Measurements from ENCODE around the gene NT5DC2. TPM values are rescaled to one million over a fixed set of nuclear protein-coding genes. Genes with fewer than 3 reads are reported as not detected.

The NT5DC2 gene
- total and polyA plus RNA-seq, 2 donors (not counting 1 experiment from before 2014, with no cell fraction given): 20.3 to 61.5 TPM

DNA sequence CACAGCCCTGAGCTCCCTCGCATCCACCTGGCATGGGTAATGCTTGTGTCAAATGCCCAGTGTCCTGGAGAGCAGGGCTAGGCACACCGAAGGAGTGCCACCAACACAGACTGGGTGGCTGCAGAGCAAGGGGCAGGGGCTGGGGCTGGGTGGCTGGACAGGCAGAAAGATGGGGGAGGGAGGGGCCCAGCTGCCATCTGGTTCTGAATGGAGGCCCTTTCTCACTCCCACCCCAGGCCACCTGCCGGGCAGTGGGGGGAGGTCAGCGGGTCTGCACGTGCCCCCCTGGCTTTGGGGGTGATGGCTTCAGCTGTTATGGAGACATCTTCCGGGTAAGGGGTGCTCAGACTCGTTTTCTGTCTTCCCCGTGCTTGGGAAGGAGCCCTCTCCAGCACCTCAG lies 21.6 kb downstream of the NT5DC2 start:
- H3K27me3 ChIP-seq (ENCODE audit: control insufficient read depth, insufficient read depth, low read length): peaks cover 8% of the 10 kb centered on the region
- no peak for DNase-seq (ENCODE audit: low read depth in 2 of 2)
- H2AFZ ChIP-seq (ENCODE audit: low read length): no peak overlapping the region
- no peaks in the 10 kb centered on the region for H3K4me1 ChIP-seq (ENCODE audit: control insufficient read depth, extremely low read depth, insufficient read depth, low read length)
- H3K4me3 ChIP-seq (replicated peaks in 1 of 4; ENCODE audit: control extremely low read depth in 1 of 4, insufficient read depth in 1 of 4, low read depth in 3 of 4, low read length in 4 of 4): no peak overlapping the region
- no peaks in the 10 kb centered on the region for H3K9me3 ChIP-seq (ENCODE audit: control insufficient read depth, insufficient read depth, low read depth, low read length)
- H4K20me1 ChIP-seq (ENCODE audit: control insufficient read depth, extremely low read depth, insufficient read depth, low read length): no peaks in the 10 kb centered on the region
- no peak overlapping the region for H3K9ac ChIP-seq (ENCODE audit: insufficient read depth, low read length)
- H3K79me2 ChIP-seq (ENCODE audit: control insufficient read depth, insufficient read depth, low read length): no peaks in the 10 kb centered on the region
- no peaks in the 10 kb centered on the region for H3K36me3 ChIP-seq (ENCODE audit: control insufficient read depth, insufficient read depth, low read length)
- H3K27ac ChIP-seq (ENCODE audit: insufficient read depth, low read length): no peak overlapping the region
- TF ChIP-seq EZH2 (IDR thresholded peaks at IDR 0.05; ENCODE audit: low read length, missing control alignments) (no peak), CTCF (conservative IDR thresholded peaks at IDR 0.05 in 1 of 2, IDR thresholded peaks at IDR 0.05 in 1 of 2; ENCODE audit: low read depth in 1 of 2, low read length in 2 of 2) (no peak)
- no peak overlapping the region for H3K4me2 ChIP-seq (ENCODE audit: extremely low read depth, insufficient read depth, low read length)

- H3K27me3 ChIP-seq (ENCODE audit: control insufficient read depth, insufficient read depth, low read length): peaks cover 8% of the 10 kb centered on the region
- no peak overlapping the region for H3K4me2 ChIP-seq (ENCODE audit: extremely low read depth, insufficient read depth, low read length)
- H3K4me3 ChIP-seq (replicated peaks in 1 of 4; ENCODE audit: control extremely low read depth in 1 of 4, insufficient read depth in 1 of 4, low read depth in 3 of 4, low read length in 4 of 4): no peak overlapping the region
- no peaks in the 10 kb centered on the region for H3K79me2 ChIP-seq (ENCODE audit: control insufficient read depth, insufficient read depth, low read length)
- H3K9me3 ChIP-seq (ENCODE audit: control insufficient read depth, insufficient read depth, low read depth, low read length): no peaks in the 10 kb centered on the region
- no peak overlapping the region for H3K27ac ChIP-seq (ENCODE audit: insufficient read depth, low read length)
- H4K20me1 ChIP-seq (ENCODE audit: control insufficient read depth, extremely low read depth, insufficient read depth, low read length): no peaks in the 10 kb centered on the region
- no peak overlapping the region for H3K9ac ChIP-seq (ENCODE audit: insufficient read depth, low read length)
- no peak overlapping the region for H2AFZ ChIP-seq (ENCODE audit: low read length)
- H3K4me1 ChIP-seq (ENCODE audit: control insufficient read depth, extremely low read depth, insufficient read depth, low read length): no peaks in the 10 kb centered on the region
- no peaks in the 10 kb centered on the region for H3K36me3 ChIP-seq (ENCODE audit: control insufficient read depth, insufficient read depth, low read length)
- TF ChIP-seq EZH2 (IDR thresholded peaks at IDR 0.05; ENCODE audit: low read length, missing control alignments): no peak
- TF ChIP-seq CTCF (conservative IDR thresholded peaks at IDR 0.05 in 1 of 2, IDR thresholded peaks at IDR 0.05 in 1 of 2; ENCODE audit: low read depth in 1 of 2, low read length in 2 of 2): no peak
- DNase-seq (ENCODE audit: low read depth in 2 of 2): no peak
Observed at GRCh38 chr3:52511509-52511908, 22.1 kb downstream of the NT5DC2 start.

GRCh38 chr3:52509753-52510328 lies 23.8 kb downstream of the NT5DC2 start:
- no peak for DNase-seq (ENCODE audit: low read depth in 2 of 2)
- peaks cover 8% of the 10 kb centered on the region for H3K27me3 ChIP-seq (ENCODE audit: control insufficient read depth, insufficient read depth, low read length)
- no peak overlapping the region for H3K9ac ChIP-seq (ENCODE audit: insufficient read depth, low read length)
- H4K20me1 ChIP-seq (ENCODE audit: control insufficient read depth, extremely low read depth, insufficient read depth, low read length): no peaks in the 10 kb centered on the region
- no peak for TF ChIP-seq EZH2 (IDR thresholded peaks at IDR 0.05; ENCODE audit: low read length, missing control alignments)
- no peak for TF ChIP-seq CTCF (conservative IDR thresholded peaks at IDR 0.05 in 1 of 2, IDR thresholded peaks at IDR 0.05 in 1 of 2; ENCODE audit: low read depth in 1 of 2, low read length in 2 of 2)
- no peaks in the 10 kb centered on the region for H3K36me3 ChIP-seq (ENCODE audit: control insufficient read depth, insufficient read depth, low read length)
- no peak overlapping the region for H2AFZ ChIP-seq (ENCODE audit: low read length)
- no peaks in the 10 kb centered on the region for H3K9me3 ChIP-seq (ENCODE audit: control insufficient read depth, insufficient read depth, low read depth, low read length)
- no peak overlapping the region for H3K4me3 ChIP-seq (replicated peaks in 1 of 4; ENCODE audit: control extremely low read depth in 1 of 4, insufficient read depth in 1 of 4, low read depth in 3 of 4, low read length in 4 of 4)
- H3K79me2 ChIP-seq (ENCODE audit: control insufficient read depth, insufficient read depth, low read length): no peaks in the 10 kb centered on the region
- H3K4me1 ChIP-seq (ENCODE audit: control insufficient read depth, extremely low read depth, insufficient read depth, low read length): no peaks in the 10 kb centered on the region
- H3K4me2 ChIP-seq (ENCODE audit: extremely low read depth, insufficient read depth, low read length): no peak overlapping the region
- no peak overlapping the region for H3K27ac ChIP-seq (ENCODE audit: insufficient read depth, low read length)

Measured in fibroblast of lung (primary cell).